GM12864 (cell line): ENCODE results near the gene FBXO3.

Experiments
- DNase-seq: peaks from one replicate; pipeline ENCODE4 v3.0.0-alpha.2; 2011; ENCODE audit warnings: low read depth
- H3K4me3 ChIP-seq: 2 replicates; pipeline ENCODE4 v1.5.1; 2011; ENCODE audit warnings: mild to moderate bottlenecking, low read depth, low read length, control low read depth
- TF ChIP-seq, protein P1 (sequence below): IDR thresholded peaks from 2 replicates; pipeline ENCODE4 v1.5.1; 2011; ENCODE audit warnings: low read depth, mild to moderate bottlenecking, moderate library complexity, low read length, control low read depth, inconsistent platforms; ENCODE audit errors: missing control alignments

Gene FBXO3

DNA sequence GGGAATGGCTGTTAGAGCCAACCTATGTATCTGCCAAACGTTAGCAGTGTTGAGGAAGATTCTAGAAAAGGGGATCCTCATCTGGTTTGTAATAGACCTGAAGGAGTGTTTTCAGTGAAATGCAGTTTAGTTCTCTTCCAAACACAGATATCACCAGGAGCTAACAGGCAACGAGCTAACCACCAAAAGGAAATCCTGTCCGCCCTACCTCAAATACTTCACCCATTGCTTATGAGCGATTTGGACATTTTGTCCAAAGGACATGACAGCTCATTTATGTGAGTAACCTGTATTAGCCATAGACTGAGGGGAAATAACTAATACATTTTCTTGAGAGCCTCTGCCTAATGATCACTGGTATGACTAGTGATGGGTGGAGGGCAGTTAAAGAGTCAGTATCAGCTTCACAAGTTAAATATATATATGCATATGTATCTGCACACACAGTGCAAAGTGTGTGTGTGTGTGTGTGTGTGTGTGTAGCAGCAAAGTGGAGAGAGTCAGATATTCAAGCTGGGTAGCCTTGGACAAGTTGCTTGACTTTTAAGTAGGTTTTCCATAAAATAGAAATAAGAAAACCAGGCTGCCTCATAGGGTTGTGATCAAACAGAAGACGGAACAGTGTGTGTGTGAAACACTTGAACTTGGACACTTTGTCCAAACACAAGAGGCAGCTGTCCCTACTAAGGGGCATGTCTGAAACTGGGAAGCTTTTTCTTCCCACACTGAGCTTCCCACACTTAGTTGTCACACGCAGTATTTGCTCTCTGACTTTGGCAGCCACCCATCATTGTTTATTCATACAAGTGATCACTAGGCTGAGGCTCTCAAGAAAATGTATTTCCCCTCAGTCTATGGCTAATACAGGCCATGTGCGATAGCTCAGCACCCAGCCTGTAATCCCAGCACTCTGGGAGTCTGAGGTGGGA lies 72.8 kb downstream of the FBXO3 start:
- TF ChIP-seq, protein P1, sequence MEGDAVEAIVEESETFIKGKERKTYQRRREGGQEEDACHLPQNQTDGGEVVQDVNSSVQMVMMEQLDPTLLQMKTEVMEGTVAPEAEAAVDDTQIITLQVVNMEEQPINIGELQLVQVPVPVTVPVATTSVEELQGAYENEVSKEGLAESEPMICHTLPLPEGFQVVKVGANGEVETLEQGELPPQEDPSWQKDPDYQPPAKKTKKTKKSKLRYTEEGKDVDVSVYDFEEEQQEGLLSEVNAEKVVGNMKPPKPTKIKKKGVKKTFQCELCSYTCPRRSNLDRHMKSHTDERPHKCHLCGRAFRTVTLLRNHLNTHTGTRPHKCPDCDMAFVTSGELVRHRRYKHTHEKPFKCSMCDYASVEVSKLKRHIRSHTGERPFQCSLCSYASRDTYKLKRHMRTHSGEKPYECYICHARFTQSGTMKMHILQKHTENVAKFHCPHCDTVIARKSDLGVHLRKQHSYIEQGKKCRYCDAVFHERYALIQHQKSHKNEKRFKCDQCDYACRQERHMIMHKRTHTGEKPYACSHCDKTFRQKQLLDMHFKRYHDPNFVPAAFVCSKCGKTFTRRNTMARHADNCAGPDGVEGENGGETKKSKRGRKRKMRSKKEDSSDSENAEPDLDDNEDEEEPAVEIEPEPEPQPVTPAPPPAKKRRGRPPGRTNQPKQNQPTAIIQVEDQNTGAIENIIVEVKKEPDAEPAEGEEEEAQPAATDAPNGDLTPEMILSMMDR, result no peak
- DNase-seq, result no peak
- peak overlapping the region; percentile 65 for H3K4me3 ChIP-seq

DNA sequence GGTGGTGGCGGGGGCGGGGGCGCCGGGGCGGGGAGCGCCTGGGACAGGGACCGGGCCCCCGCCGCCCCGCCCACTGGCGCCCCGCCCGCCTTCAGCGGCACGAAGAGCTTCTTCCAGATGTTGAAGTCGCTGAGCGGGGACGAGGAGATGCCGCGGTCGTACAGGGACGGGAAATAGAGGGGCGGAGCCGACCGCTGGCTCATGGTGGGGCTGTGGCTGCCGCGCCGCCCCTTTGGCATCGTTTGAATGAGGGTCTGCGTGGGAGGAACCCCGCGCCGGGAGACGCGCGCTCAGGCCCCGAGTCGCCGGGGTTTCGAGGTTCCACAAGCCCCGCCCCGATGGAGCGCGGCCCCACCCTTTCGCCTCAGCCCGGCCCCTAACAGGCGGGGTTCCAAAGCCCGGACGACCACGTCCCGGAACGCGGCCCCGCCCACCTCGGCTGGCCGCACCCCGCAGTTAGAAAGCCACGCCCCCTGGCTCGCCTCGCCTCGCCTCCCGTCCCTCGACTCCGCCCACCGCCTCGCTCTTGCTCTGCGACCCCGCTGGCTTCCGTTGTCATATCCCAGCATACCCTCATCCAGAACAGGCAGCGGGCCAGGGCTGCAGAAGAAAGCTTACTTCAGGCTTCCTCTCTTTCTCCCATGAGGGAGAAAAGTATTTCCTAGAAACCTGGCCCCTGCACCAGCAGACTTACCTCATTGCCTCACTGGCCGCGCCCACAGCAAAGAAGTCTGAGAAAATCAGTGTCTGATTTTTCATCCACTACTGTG lies 73.6 kb downstream of the FBXO3 start, which contains the start of gene C11orf91:
TSS of gene C11orf91 (minus strand) at position 325 of the 770 bp plus-strand sequence. CDS start at position 239, 86 bp downstream.
- H3K4me3 ChIP-seq, result peak within 1 kb of the TSS; percentile 65
- TF ChIP-seq, protein P1, result no peak
- peak; percentile 66 for DNase-seq

DNA sequence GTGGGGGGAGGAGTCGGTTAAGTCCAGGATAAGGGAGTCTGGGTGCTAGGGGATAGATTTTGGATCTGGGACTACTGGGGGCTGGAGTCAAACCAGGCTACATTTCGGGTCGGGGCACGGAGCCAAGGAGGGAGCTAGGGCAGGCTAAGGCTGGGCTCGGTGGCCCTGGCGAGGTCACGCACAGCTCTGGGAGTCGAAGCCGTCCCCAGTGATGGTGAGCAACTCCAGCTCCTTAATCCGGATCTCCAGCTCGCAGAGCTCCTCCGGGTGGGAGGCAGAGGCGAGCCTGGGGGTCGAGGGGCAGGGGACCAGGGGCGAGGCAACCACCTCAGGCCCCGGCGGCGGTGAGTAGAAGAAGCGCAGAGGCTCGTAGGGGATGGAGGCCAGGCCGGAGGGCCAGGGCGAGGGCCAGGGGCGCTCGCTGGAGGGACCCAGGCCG lies 74.2 kb downstream of the FBXO3 start:
- TF ChIP-seq, protein P1, result no peak
- no peak for DNase-seq
- peak overlapping the region; percentile 65; the same call in 1 of the 2 replicates for H3K4me3 ChIP-seq

DNA sequence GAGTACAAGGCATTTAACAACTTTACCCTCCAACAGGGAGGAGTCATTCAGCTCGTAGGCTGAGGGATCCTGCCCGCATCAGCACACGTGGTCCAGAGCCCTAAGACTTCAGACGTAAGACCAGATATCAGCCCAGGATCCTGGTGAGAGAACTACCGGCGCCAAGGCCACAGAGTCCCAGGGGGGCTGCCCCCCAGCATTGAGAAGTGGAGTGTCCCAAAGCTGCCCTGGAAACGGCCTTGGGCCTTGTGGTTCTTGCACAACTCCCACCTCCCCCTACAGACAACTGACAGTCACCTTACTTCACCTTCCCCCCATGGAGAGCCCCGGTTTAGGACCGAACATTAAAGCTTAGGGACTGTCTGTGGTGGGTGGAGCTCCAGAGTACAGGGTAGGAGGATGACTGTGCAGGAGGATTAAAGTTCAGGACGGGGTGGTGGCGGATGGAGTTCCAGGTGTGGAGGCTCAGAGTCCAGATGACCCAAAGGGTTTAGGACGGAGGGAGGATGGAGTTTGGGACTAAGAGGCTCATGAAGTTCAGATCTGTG lies 74.7 kb downstream of the FBXO3 start:
- H3K4me3 ChIP-seq, result no peak overlapping the region
- DNase-seq, result no peak
- TF ChIP-seq, protein P1, result no peak

DNA sequence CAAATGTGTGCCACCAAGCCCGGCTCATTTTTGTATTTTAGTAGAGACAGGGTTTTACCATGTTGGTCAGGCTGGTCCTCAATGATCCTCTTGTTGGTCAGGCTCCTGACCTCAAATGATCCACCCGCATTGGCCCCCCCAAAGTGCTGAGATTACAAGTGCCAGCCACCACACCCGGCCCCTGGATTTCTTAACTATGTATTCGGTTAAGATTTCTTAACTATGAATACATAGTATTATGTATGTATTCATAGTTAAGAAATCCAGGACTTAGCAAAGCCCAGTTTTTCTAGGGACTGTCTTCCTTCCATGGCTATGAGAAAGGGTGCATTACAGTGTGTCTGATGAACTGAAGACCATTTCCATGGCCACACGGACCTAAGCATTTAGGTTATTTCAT lies 75.4 kb downstream of the FBXO3 start:
- DNase-seq, result no peak
- H3K4me3 ChIP-seq, result no peak overlapping the region
- TF ChIP-seq, protein P1, result no peak

DNA sequence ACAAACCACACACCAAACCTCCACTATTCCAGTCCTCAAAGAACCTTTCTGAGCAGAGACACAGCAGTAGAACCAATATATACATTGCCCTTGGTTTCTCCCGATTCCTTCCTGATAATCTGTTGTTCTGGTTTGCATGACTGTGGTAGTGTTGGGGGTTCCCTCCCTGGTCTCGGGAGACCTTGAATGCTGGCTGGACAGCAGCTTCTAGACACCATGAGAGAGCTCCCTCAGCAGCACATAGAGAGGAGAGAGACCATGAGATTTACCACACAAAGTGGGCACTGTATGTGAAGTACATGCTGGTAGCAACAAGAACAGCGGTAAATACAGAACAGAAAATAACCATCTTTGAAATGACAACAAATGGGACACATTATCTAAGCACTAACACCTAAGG lies 76.3 kb downstream of the FBXO3 start:
- H3K4me3 ChIP-seq, result no peak overlapping the region
- TF ChIP-seq, protein P1, result no peak
- DNase-seq, result no peak
